Raji (cell line): ENCODE data around the gene SMO.

ENCODE experiments used
- POLR2A ChIP-seq: IDR thresholded peaks from 2 replicates; pipeline ENCODE4 v1.6.1; 2011; ENCODE audit warnings: low read depth, low read length, control low read depth; ENCODE audit not compliant: insufficient read depth

The SMO gene

GRCh38 chr7:129252128-129252527, 63.7 kb downstream of the SMO start:
- TF ChIP-seq POLR2A, result no peak

DNA sequence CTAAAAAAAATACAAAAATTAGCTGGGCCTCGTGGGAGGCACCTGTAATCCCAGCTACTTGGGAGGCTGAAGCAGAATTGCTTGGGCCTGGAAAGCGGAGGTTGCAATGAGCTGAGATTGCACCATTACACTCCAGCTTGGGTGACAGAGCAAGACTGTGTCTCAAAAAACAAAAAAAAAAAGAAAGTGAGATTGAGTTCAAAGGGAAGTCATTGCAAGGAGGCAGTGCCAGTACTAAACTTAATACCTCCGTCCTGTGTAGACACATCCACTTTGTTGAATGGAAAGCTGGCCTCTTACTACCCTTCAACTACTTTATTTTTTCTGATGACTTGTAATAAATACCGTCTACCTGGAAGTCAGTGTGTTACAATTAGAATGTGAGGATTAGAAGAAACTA, 67.4 kb downstream of the SMO start:
- no peak for TF ChIP-seq POLR2A

DNA sequence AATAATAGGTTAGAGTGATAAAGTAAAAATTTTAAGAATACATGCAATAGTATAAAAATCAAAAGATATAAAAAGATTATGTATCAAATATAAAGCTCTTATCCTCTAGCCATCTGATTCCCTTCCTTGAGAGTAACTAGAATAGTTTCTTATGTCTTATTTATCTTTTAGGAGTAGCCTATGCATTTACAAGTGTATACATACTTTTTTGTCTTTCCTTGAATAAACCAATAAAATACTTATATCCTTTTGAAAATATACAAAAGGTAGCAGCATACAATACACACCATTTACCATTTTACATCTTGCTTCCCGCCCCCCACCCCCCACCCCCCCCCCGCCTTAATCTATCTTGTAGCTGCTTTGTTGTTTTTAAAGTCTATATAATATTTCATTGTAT, 67.8 kb downstream of the SMO start:
- no peak for TF ChIP-seq POLR2A

GRCh38 chr7:129257168-129257567, 68.7 kb downstream of the SMO start:
- no peak for TF ChIP-seq POLR2A

- no peak for TF ChIP-seq POLR2A
Observed at GRCh38 chr7:129258649-129259389, 70.4 kb downstream of the SMO start.

GRCh38 chr7:129262324-129262723, 73.9 kb downstream of the SMO start:
- TF ChIP-seq POLR2A, result no peak
